ENCODE data around the gene GDF11. TPM values are rescaled to one million over a fixed set of nuclear protein-coding genes. Genes with fewer than 3 reads are reported as not detected.

GDF11 gene
- total RNA-seq, 1 experiment from 2014 or later: 31.8 TPM

DNA sequence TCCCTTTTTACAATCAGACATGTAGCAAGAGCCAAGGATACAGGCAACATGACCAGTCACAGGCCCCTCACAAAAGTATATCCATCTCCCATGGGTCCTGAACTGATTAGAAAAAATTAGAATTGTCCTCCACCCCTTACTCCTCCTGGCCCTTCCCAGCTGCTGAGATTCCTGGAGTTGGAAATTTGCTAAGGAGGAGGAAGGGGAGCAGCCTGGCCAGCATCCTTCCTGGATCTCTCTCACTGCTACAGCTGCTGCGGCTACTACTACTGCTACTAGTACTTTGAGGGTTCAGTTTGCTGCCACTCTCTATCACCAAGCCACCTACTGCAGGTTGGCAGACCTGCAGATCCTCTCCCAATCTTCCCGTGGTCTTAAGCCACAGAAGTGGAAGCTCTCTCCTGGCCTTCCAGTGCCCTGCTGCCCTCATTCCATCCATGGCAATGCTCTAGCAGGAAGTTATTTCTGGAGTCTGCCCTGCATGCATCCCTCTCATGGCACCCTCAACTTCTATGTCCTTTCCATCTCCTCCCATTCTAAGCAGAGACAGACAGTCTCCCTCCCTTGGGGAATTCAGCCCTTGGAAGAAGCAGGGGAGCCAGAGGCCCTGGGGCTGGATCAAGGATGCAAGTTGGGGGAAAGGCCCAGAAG is 36.2 kb upstream of the GDF11 start:
- Histone ChIP-seq H2BK20ac (ENCODE audit: low read depth, low read length, poor library complexity, severe bottlenecking) (no peak overlapping the region), H3K23ac (ENCODE audit: insufficient read length, low read depth, low read length) (no peak overlapping the region), H2BK12ac (ENCODE audit: insufficient read length, low read depth, low read length) (no peak overlapping the region), H4K20me1 (ENCODE audit: control insufficient read depth, insufficient read depth, insufficient read length) (peaks cover 7% of the 10 kb centered on the region), H4K8ac (replicated peaks; ENCODE audit: insufficient read length, low read depth, low read length) (no peak overlapping the region), H2BK15ac (ENCODE audit: low read depth, low read length) (no peak overlapping the region), H4K91ac (ENCODE audit: insufficient read length, low read depth, low read length) (no peak overlapping the region), H3K4me1 (ENCODE audit: insufficient read depth, low read length) (0 out of 2 replicates have a peak, but pooled peaks cover 2% of the 10 kb centered on the region), H3K9ac (ENCODE audit: extremely low read depth, insufficient read length, low read length) (peak overlapping the region; percentile 39), H2AK5ac (ENCODE audit: insufficient read length, low read length) (no peak overlapping the region), H3K23me2 (ENCODE audit: insufficient read length, low read depth, low read length, poor library complexity, severe bottlenecking) (peaks cover 16% of the 10 kb centered on the region), H2BK120ac (ENCODE audit: low read depth, low read length, poor library complexity, severe bottlenecking) (no peak overlapping the region), H3K79me2 (ENCODE audit: insufficient read depth, low read length) (no peaks in the 10 kb centered on the region; the same call in 1 of the 2 replicates), H3K14ac (ENCODE audit: insufficient read depth, low read length) (no peak overlapping the region), H2BK5ac (ENCODE audit: insufficient read length, low read length) (no peak overlapping the region), H3K27me3 (ENCODE audit: insufficient read depth, low read length) (no peaks in the 10 kb centered on the region), H3K79me1 (ENCODE audit: insufficient read depth, low read depth, low read length, poor library complexity, severe bottlenecking) (peaks cover 5% of the 10 kb centered on the region), H3K4ac (ENCODE audit: low read depth, low read length) (no peak overlapping the region), H4K5ac (ENCODE audit: insufficient read length, low read depth, low read length) (no peak overlapping the region), H3K27ac (ENCODE audit: insufficient read length, low read depth, low read length) (no peak overlapping the region), H3K56ac (ENCODE audit: insufficient read length, low read depth, low read length) (no peak overlapping the region), H3T11ph (ENCODE audit: low read length) (no peak overlapping the region), H3K9me3 (ENCODE audit: control insufficient read depth, low read depth, low read length) (no peaks in the 10 kb centered on the region), H3K18ac (ENCODE audit: insufficient read length, low read depth, low read length) (no peak overlapping the region), H3K4me2 (ENCODE audit: insufficient read depth, insufficient read length, low read length) (peak overlapping the region; percentile 88), H2AFZ (ENCODE audit: low read length) (no peak overlapping the region)
- Mint-ChIP-seq H3K36me3 (ENCODE audit: insufficient read depth in 1 of 3, low read depth in 3 of 3) (peaks cover 3 to 14% (median 10%) of the 10 kb centered on the region in 3 experiments; a peak in 4 of 7 replicates), H3K4me1 (peaks cover 42 to 45% of the 10 kb centered on the region in 2 experiments), H3K4me3 (peak overlapping the region; percentile 92 to 98), H3K9me3 (no peaks in the 10 kb centered on the region), H3K27ac (no peak overlapping the region), H3K27me3 (ENCODE audit: low read depth) (peaks cover 19% of the 10 kb centered on the region)
- no peak for DNase-seq
- no CpG with 5 or more reads among the region's 2 CpGs for WGBS (ENCODE audit: extremely low coverage, insufficient read length, low lambda C conversion rate)
- no peak for TF ChIP-seq CTCF (conservative IDR thresholded peaks at IDR 0.05)
